ENCODE measurements around the gene NME3.

DNA sequence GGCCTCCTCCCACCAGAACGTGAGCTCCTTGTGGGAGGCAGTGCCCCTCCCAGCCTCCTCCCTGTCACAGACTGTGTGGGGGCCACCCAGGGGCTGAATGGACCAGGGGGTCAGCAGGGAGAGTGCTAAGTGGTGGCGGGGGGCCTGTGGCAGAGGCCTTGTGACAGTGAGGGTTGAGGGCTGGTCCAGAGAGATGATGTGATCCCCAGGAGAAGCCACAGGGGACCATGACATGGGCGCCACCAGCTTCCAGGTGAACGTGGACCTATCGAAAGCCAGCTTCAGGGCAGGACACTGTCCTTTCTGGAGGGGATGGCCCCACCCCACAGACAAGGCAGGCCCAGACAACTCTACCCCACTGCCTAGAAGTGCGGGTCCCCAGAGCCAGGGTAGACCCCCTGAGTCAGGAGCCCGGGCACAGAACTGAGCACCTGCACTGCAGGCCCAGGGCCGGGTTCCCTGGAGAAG is 7.9 kb upstream of the NME3 start:
- TF ChIP-seq, protein P1, sequence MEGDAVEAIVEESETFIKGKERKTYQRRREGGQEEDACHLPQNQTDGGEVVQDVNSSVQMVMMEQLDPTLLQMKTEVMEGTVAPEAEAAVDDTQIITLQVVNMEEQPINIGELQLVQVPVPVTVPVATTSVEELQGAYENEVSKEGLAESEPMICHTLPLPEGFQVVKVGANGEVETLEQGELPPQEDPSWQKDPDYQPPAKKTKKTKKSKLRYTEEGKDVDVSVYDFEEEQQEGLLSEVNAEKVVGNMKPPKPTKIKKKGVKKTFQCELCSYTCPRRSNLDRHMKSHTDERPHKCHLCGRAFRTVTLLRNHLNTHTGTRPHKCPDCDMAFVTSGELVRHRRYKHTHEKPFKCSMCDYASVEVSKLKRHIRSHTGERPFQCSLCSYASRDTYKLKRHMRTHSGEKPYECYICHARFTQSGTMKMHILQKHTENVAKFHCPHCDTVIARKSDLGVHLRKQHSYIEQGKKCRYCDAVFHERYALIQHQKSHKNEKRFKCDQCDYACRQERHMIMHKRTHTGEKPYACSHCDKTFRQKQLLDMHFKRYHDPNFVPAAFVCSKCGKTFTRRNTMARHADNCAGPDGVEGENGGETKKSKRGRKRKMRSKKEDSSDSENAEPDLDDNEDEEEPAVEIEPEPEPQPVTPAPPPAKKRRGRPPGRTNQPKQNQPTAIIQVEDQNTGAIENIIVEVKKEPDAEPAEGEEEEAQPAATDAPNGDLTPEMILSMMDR (IDR thresholded peaks at IDR 0.05): no peak
- TF ChIP-seq EZH2 (IDR thresholded peaks at IDR 0.05): no peak

All from neural progenitor cell (in vitro differentiated cells).